ENCODE data around the gene RPGRIP1L. TPM values are rescaled to one million over a fixed set of nuclear protein-coding genes. Genes with fewer than 3 reads are reported as not detected.

Gene RPGRIP1L
- total and polyA plus RNA-seq, 2 donors from 2014 or later = 4.3 to 10.2 TPM

DNA sequence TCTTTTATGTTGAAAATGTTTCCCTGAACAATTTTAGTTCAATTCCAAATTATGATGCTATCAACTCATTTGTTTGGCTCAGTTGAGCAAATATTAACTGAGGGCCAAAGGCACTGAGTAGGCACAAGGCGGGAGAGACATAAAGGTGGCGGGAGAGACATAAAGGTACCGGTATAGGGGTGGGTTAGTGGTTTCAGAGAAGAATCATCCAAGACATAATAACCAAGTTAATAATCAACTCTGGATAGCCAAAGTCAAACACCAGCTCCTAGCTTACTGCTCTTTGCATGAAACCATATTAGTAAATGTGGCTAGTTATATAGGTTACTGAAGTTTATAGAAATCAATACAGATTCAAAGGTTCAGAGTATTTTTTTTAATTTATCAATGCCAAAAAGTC lies 91.7 kb downstream of the RPGRIP1L start:
- Histone ChIP-seq H3K4me1 (ENCODE audit: control insufficient read depth in 2 of 3, insufficient read depth in 2 of 3, low read depth in 1 of 3, low read length in 3 of 3) (no peaks in the 10 kb centered on the region), H3K9ac (ENCODE audit: low read length in 3 of 3) (no peak overlapping the region), H3K27ac (ENCODE audit: low read depth in 2 of 2, low read length in 2 of 2) (no peak overlapping the region), H3K9me3 (ENCODE audit: control insufficient read depth in 2 of 3, insufficient read depth in 1 of 3, low read length in 3 of 3) (no peaks in the 10 kb centered on the region), H3K4me3 (ENCODE audit: low read length in 3 of 3) (no peak overlapping the region), H3K27me3 (ENCODE audit: control insufficient read depth, insufficient read depth, low read length) (no peaks in the 10 kb centered on the region), H3K36me3 (ENCODE audit: control insufficient read depth in 2 of 3, insufficient read depth in 3 of 3, low read length in 3 of 3) (no peaks in the 10 kb centered on the region)
- intact Hi-C loops (cut with DNase I) = no loop called here
- DNase-seq (no peak), FAIRE-seq (no peak)
- TF ChIP-seq, protein P1, sequence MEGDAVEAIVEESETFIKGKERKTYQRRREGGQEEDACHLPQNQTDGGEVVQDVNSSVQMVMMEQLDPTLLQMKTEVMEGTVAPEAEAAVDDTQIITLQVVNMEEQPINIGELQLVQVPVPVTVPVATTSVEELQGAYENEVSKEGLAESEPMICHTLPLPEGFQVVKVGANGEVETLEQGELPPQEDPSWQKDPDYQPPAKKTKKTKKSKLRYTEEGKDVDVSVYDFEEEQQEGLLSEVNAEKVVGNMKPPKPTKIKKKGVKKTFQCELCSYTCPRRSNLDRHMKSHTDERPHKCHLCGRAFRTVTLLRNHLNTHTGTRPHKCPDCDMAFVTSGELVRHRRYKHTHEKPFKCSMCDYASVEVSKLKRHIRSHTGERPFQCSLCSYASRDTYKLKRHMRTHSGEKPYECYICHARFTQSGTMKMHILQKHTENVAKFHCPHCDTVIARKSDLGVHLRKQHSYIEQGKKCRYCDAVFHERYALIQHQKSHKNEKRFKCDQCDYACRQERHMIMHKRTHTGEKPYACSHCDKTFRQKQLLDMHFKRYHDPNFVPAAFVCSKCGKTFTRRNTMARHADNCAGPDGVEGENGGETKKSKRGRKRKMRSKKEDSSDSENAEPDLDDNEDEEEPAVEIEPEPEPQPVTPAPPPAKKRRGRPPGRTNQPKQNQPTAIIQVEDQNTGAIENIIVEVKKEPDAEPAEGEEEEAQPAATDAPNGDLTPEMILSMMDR (IDR thresholded peaks at IDR 0.05; ENCODE audit: borderline replicate concordance, extremely low read depth, insufficient read depth) = no peak

DNA sequence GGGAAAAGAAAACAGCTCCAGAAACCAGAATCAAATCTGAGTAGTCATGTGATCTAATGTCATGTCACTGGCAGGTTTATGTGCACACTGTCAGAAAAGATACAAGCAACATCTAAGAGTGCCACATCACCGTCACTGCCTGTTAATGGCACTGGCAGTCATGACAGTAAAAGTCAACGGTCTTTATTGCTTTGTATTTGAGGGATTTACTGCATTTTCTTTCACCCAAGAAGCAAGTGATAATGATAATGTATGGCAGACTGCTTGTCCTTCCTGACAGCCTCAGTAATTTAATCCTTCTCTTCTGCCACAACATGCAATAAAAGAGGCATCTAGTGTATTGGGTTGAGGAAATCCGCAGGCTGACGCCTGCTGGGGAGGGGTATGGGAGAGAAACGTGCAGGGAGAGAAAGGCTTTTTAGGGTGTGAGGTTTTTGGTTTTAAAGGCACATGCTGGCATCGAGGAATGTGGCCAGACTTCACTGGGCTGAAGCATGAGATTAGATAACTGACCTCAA lies 92.4 kb downstream of the RPGRIP1L start:
- no peak overlapping the region for H3K9ac ChIP-seq (ENCODE audit: low read length in 3 of 3)
- TF ChIP-seq, protein P1 (IDR thresholded peaks at IDR 0.05; ENCODE audit: borderline replicate concordance, extremely low read depth, insufficient read depth) = no peak
- H3K4me3 ChIP-seq (ENCODE audit: low read length in 3 of 3) = no peak overlapping the region
- no peak for FAIRE-seq
- DNase-seq = peak in 4 of 5 donors; percentile 57 to 91 (median 82)
- H3K9me3 ChIP-seq (ENCODE audit: control insufficient read depth in 2 of 3, insufficient read depth in 1 of 3, low read length in 3 of 3) = no peaks in the 10 kb centered on the region
- H3K36me3 ChIP-seq (ENCODE audit: control insufficient read depth in 2 of 3, insufficient read depth in 3 of 3, low read length in 3 of 3) = no peaks in the 10 kb centered on the region
- no peaks in the 10 kb centered on the region for H3K4me1 ChIP-seq (ENCODE audit: control insufficient read depth in 2 of 3, insufficient read depth in 2 of 3, low read depth in 1 of 3, low read length in 3 of 3)
- H3K27me3 ChIP-seq (ENCODE audit: control insufficient read depth, insufficient read depth, low read length) = no peaks in the 10 kb centered on the region
- intact Hi-C loops (cut with DNase I) = no loop called here
- no peak overlapping the region for H3K27ac ChIP-seq (ENCODE audit: low read depth in 2 of 2, low read length in 2 of 2)

DNA sequence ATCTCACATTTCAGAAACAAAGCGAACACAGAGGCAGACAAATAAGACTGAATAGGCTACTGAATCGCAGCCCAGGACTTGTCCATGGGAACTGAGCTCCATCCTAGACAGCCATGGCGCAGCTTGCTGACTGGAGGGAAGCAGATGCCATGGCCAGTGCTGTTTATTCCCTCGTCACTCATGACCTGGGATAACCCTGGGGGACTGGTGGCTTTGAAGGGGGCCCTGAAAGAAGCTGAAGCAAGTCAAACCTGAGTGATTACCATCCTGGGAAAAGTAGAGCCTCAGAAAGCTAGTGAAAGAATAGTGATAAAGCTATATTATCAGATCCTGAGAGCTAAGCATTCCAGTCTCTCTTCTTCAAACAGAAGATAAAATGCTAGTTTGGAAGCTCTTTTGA lies 94.1 kb downstream of the RPGRIP1L start:
- FAIRE-seq = no peak
- H3K27me3 ChIP-seq (ENCODE audit: control insufficient read depth, insufficient read depth, low read length) = no peaks in the 10 kb centered on the region
- H3K9ac ChIP-seq (ENCODE audit: low read length in 3 of 3) = no peak overlapping the region
- TF ChIP-seq, protein P1 (IDR thresholded peaks at IDR 0.05; ENCODE audit: borderline replicate concordance, extremely low read depth, insufficient read depth) = no peak
- H3K4me1 ChIP-seq (ENCODE audit: control insufficient read depth in 2 of 3, insufficient read depth in 2 of 3, low read depth in 1 of 3, low read length in 3 of 3) = no peaks in the 10 kb centered on the region
- intact Hi-C loops (cut with DNase I) = no loop called here
- DNase-seq = no peak
- no peaks in the 10 kb centered on the region for H3K36me3 ChIP-seq (ENCODE audit: control insufficient read depth in 2 of 3, insufficient read depth in 3 of 3, low read length in 3 of 3)
- no peak overlapping the region for H3K27ac ChIP-seq (ENCODE audit: low read depth in 2 of 2, low read length in 2 of 2)
- H3K9me3 ChIP-seq (ENCODE audit: control insufficient read depth in 2 of 3, insufficient read depth in 1 of 3, low read length in 3 of 3) = no peaks in the 10 kb centered on the region
- no peak overlapping the region for H3K4me3 ChIP-seq (ENCODE audit: low read length in 3 of 3)

DNA sequence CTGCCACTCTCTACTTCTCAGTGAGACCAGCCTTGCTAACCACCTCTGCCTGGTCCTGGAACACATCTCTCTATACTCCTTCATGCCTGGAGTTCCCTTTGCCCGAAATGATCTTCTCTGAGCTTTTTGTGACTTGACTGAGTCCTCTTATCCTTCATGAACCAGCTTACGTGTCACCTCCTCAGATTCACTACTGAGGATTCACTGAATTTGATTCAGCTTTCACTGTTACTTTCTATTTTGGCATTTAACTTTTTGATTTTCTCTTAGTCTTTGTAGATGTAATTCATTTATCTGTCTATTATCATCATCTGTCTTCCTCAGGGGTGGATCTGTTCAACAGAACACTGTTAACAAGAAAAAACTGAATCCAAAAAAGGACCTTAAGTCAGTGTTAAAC lies 95.6 kb downstream of the RPGRIP1L start:
- intact Hi-C loops (cut with DNase I) = no loop called here
- no peak for DNase-seq
- Histone ChIP-seq H3K9me3 (ENCODE audit: control insufficient read depth in 2 of 3, insufficient read depth in 1 of 3, low read length in 3 of 3) (no peaks in the 10 kb centered on the region), H3K36me3 (ENCODE audit: control insufficient read depth in 2 of 3, insufficient read depth in 3 of 3, low read length in 3 of 3) (no peaks in the 10 kb centered on the region), H3K9ac (ENCODE audit: low read length in 3 of 3) (no peak overlapping the region), H3K27ac (ENCODE audit: low read depth in 2 of 2, low read length in 2 of 2) (no peak overlapping the region), H3K4me1 (ENCODE audit: control insufficient read depth in 2 of 3, insufficient read depth in 2 of 3, low read depth in 1 of 3, low read length in 3 of 3) (no peaks in the 10 kb centered on the region), H3K27me3 (ENCODE audit: control insufficient read depth, insufficient read depth, low read length) (no peaks in the 10 kb centered on the region), H3K4me3 (ENCODE audit: low read length in 3 of 3) (no peak overlapping the region)
- TF ChIP-seq, protein P1 (IDR thresholded peaks at IDR 0.05; ENCODE audit: borderline replicate concordance, extremely low read depth, insufficient read depth) = no peak
- no peak for FAIRE-seq
